Measurements from ENCODE around the gene HMCN2. TPM values are rescaled to one million over a fixed set of nuclear protein-coding genes. Genes with fewer than 3 reads are reported as not detected.

HMCN2 gene
- total and polyA plus RNA-seq, 2 donors (not counting 3 experiments of a cell fraction or from before 2014, with no cell fraction given): 0.04 to 0.24 TPM

GRCh38 chr9:130296783-130297055 lies 31.2 kb downstream of the HMCN2 start:
- Histone ChIP-seq H2AFZ (ENCODE audit: low read depth, low read length) (no peak overlapping the region), H3K27me3 (ENCODE audit: control insufficient read depth in 2 of 2, insufficient read depth in 2 of 2, low read length in 2 of 2) (peaks cover 0 to 7% of the 10 kb centered on the region in 2 experiments), H4K20me1 (replicated peaks; ENCODE audit: control insufficient read depth, extremely low read depth, insufficient read depth, low read length) (no peaks in the 10 kb centered on the region), H3K27ac (ENCODE audit: insufficient read depth, low read depth, low read length) (no peak overlapping the region), H3K4me2 (ENCODE audit: insufficient read depth, low read length) (no peak overlapping the region), H3K9ac (replicated peaks; ENCODE audit: extremely low read depth, insufficient read depth, low read length) (no peak overlapping the region), H3K9me1 (replicated peaks; ENCODE audit: control insufficient read depth, extremely low read depth, insufficient read depth, low read length) (no peaks in the 10 kb centered on the region), H3K79me2 (ENCODE audit: control insufficient read depth, insufficient read depth, low read length) (no peaks in the 10 kb centered on the region), H3K9me3 (replicated peaks; ENCODE audit: control insufficient read depth, insufficient read depth, low read length) (no peaks in the 10 kb centered on the region), H3K4me3 (replicated peaks in 1 of 3; ENCODE audit: insufficient read depth in 1 of 3, low read depth in 1 of 3, low read length in 3 of 3) (no peak overlapping the region), H3K36me3 (ENCODE audit: control insufficient read depth in 2 of 2, extremely low read depth in 1 of 2, insufficient read depth in 2 of 2, low read length in 2 of 2) (no peaks in the 10 kb centered on the region), H3K4me1 (ENCODE audit: control insufficient read depth, extremely low read depth, insufficient read depth, low read length) (no peaks in the 10 kb centered on the region)
- TF ChIP-seq POLR2AphosphoS5 (IDR thresholded peaks at IDR 0.05; ENCODE audit: insufficient read depth, low read depth, low read length) (no peak), EZH2 (IDR thresholded peaks at IDR 0.05; ENCODE audit: borderline replicate concordance, low read depth, low read length, severe bottlenecking) (no peak), MAX (IDR thresholded peaks at IDR 0.05; ENCODE audit: insufficient read depth, insufficient read length) (no peak), CTCF (IDR thresholded peaks at IDR 0.05; ENCODE audit: extremely low read depth in 1 of 2, insufficient read depth in 1 of 2, low read depth in 1 of 2, low read length in 2 of 2) (no peak), JUN (IDR thresholded peaks at IDR 0.05; ENCODE audit: borderline replicate concordance, insufficient read depth, insufficient read length, low read depth) (no peak), POLR2A (IDR thresholded peaks at IDR 0.05; ENCODE audit: low read depth, low read length) (no peak), GATA2 (IDR thresholded peaks at IDR 0.05; ENCODE audit: insufficient read depth, insufficient read length, low read depth, low read length) (no peak)
- ChIA-PET POLR2A (interaction anchor here (1.1 kb wide), 1 partner anchor 8 kb away, joined by 3 read pairs; no protein-coding TSS in a partner anchor), CTCF (no interaction called here)
- intact Hi-C loops (cut with micrococcal nuclease): no loop called here
- BruUV-seq (replicated peaks): no TSS peak
- dilution Hi-C loops (cut with MboI; ENCODE audit: extremely low pct_ligation_motif_present, low sequenced_read_pairs): no loop called here
- DNase-seq (ENCODE audit: low read depth, low spot score) (no peak), FAIRE-seq (no peak)
